ENCODE results near the gene KCNAB1.
"Not testable (repeated sequence)": the region's sequence is repeated elsewhere in the genome, so short reads cannot be mapped to it uniquely, and the experiment has no call there.

KCNAB1 gene

GRCh38 chr3:156226676-156227420 is 106.5 kb downstream of the KCNAB1 start:
- DNase-seq = no peak

- no peak for DNase-seq
Measured at GRCh38 chr3:156227704-156228103, 107.3 kb downstream of the KCNAB1 start.

- DNase-seq = no peak
Measured at GRCh38 chr3:156230278-156230900, 110.0 kb downstream of the KCNAB1 start.

DNA sequence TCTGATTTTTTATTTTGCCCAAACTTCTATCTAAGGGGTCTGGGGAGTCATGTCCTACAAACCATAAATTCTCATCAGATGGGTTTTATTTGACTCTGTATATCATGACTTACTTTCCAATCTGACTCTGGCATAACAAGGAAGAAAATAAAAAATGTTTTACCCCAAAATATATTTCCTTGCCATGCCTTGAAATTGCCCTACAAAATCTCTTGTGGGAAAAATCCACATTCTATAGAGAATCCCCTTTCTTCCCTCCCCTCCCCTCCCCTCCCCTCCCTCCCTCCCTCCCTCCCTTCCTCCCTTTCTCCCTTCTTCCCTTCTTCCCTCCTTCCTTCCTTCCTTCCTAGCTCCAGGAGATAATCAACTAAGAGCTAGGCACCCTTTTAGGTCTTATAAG is 110.8 kb downstream of the KCNAB1 start:
- DNase-seq = not testable (repeated sequence)

- DNase-seq = no peak
Measured at GRCh38 chr3:156233876-156234275, 113.5 kb downstream of the KCNAB1 start.

GRCh38 chr3:156236556-156237260 is 116.3 kb downstream of the KCNAB1 start:
- DNase-seq = no peak

- peak in 1 of 2 donors; percentile 1 for DNase-seq
Measured at GRCh38 chr3:156240642-156241041, 120.3 kb downstream of the KCNAB1 start.

- DNase-seq = no peak
Measured at GRCh38 chr3:156246961-156247725, 126.8 kb downstream of the KCNAB1 start.

DNA sequence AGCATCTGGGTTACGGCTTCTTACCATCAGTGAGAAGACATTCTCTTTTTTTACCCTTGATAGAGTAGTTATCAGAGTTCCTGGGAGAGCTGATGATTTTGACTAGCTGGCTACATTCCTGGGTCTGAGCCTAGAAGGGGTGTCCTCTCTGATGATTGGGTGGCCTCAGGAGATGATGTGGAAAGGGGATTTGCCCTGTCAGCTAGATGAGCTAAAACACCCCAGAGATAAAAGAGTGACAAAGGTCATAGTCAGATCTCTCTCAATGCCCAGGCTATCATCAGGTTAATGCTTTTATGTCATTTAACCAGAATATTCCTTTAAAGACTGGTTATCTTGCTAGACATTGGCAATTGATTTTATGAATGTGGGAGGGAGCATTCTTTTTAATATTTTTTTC is 130.2 kb downstream of the KCNAB1 start:
- no peak for DNase-seq

DNA sequence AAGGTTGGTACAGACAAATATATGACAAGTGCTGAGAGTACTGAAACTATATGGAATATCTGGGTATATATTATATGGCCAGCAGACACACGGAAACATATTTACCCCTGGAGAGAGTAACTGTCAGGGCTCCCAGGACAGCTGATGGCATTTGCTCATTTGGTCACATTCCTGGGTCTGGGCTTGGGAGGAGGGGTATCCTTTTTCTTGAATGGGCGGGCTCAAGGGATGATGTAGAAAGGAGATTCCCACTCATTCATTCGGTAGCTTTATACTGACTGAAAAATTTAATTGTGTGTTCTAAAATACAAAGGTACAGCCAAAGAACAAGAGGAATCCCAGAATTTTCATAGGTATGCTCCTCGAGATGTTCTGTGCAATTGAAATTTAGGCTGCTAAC is 131.0 kb downstream of the KCNAB1 start:
- DNase-seq = no peak

- no peak for DNase-seq
Measured at GRCh38 chr3:156252656-156253055, 132.3 kb downstream of the KCNAB1 start.

DNA sequence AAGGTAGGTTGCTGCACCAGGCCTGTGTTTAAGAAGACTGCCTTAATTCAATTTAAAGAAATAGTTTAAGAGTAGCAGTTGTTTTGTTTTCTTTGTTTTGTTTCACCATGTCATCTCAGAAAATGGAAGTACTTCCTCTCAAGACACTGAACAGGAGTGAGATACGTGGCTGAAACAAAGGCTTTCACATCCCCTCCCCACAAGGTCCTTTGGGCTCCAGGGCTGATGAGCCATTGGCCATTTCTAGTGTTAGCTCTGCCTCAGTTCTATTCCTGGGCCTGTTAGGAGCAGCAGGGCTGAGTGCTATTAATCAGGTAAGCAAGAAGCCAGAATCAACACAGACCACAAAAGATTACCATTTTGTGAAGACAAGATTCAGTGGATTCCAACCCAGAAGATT is 132.8 kb downstream of the KCNAB1 start:
- no peak for DNase-seq

GRCh38 chr3:156256256-156256655 is 135.9 kb downstream of the KCNAB1 start:
- DNase-seq = no peak

DNA sequence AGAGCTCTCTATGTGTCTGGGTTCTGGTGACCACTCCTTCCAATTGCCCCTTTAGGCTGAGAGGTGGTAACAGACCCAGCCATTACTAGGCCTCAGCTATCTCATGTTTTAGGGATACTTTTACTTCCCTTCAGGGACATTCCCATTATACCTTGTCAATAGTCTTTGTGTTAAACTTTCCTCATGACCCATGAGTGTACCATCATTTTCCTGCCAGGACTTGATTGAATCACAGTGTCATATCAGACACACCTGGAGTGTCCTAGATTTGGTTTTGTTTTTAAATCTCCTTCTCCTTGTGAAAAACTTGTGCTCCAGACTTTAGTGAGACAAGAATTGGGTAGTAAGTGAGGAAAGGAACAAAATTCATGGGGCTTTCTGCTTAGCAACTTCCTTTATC is 136.6 kb downstream of the KCNAB1 start:
- DNase-seq = no peak

DNA sequence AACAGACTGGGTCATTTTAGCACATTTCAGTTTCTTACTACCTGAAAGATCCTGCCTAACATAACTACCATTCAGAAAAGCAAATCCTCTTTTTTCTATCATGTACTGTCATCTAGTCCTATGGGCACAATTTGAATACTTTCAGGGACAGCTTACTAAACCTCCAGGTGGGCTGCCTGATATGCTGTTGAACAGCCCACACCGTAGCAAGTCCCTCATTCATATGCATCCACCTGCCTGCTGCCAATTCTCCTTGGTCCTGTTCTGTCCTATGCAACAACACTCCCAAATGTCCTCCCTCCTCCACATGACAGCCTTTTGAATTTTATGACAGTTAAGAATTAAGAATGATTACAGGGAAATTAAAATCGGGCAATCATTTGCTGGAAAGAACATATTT is 137.9 kb downstream of the KCNAB1 start:
- no peak for DNase-seq

GRCh38 chr3:156259896-156260295 is 139.5 kb downstream of the KCNAB1 start:
- DNase-seq = no peak

GRCh38 chr3:156260331-156260730 is 140.0 kb downstream of the KCNAB1 start:
- no peak for DNase-seq

- DNase-seq = no peak
Measured at GRCh38 chr3:156264771-156265170, 144.4 kb downstream of the KCNAB1 start.

- DNase-seq = no peak
Measured at GRCh38 chr3:156271508-156271907, 151.1 kb downstream of the KCNAB1 start.

GRCh38 chr3:156271995-156272719 is 151.8 kb downstream of the KCNAB1 start:
- DNase-seq = no peak

DNA sequence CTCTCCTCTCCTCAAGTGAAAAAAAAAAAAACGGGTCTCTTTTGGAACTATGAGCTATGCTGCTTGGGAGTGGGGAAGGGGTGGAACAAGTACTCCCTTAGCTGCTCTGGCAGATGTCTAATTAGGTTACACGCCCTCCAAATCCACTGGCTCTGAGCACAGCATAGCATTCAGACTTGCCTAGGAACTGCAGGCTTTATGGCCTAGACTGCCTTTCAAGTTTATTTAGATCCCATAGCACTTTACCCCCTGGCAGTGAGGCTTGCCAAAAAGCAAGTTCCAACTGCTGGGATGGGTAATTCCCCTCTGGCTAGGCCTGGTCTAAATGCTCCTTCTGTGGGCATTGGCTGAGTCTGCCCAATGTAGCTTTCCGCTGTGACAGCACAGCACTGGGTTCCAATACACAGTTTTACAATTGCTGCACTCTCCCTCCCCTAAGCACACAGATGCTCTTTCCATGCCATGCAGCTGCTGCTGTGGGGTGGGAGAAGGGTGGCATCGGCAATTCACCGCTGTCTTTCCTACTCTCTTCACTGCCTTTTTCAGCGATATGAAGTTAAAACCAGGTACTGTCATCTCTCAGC is 152.8 kb downstream of the KCNAB1 start:
- DNase-seq = no peak

DNA sequence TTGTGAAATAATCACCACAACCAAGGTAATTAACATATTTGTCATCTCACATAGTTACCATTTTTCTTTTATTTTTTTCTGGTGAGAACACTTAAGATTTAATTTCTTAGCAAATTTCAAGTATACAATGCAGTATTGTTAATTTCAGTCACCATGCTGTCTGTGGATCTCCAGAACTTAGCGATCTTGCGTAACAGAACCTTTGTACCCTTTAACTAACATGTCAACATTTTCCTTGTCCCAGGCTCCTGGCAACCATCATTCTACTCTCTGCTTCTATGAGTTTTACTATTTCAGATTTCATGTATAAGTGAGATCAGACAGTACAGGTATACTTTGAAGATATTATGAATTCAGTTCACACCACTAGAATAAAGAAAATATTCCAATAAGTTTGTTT is 154.4 kb downstream of the KCNAB1 start:
- no peak for DNase-seq
